ENCODE data around the gene MMP14. TPM values are rescaled to one million over a fixed set of nuclear protein-coding genes. Genes with fewer than 3 reads are reported as not detected.

The MMP14 gene
- total RNA-seq, 3 donors from 2014 or later (not counting 1 experiment from before 2014, with no cell fraction given) = 1.2 to 1.7 (median 1.4) TPM

- H3K36me3 ChIP-seq (ENCODE audit: control insufficient read depth, insufficient read depth, low read length) = peaks cover 2% of the 10 kb centered on the region
Observed at GRCh38 chr14:22893706-22894105, 57.3 kb downstream of the MMP14 start.

GRCh38 chr14:22895402-22895801 is 59.0 kb downstream of the MMP14 start:
- H3K4me1 ChIP-seq (ENCODE audit: control insufficient read depth, insufficient read depth, low read length) = no peaks in the 10 kb centered on the region
- TF ChIP-seq CTCF (IDR thresholded peaks at IDR 0.05) = no peak
- ATAC-seq (no peak), DNase-seq (no peak)
- H3K36me3 ChIP-seq (ENCODE audit: control insufficient read depth, insufficient read depth, low read length) = peaks cover 2% of the 10 kb centered on the region
- no peak overlapping the region for H3K27ac Mint-ChIP-seq
- H3K4me1 Mint-ChIP-seq = peaks cover 0 to 8% of the 10 kb centered on the region in 2 donors
- H3K4me3 Mint-ChIP-seq = no peak overlapping the region
- H3K27me3 ChIP-seq (ENCODE audit: control insufficient read depth, insufficient read depth, low read length) = no peaks in the 10 kb centered on the region
- no peaks in the 10 kb centered on the region for H3K27me3 Mint-ChIP-seq (ENCODE audit: low read depth in 2 of 2)
- WGBS (ENCODE audit: insufficient coverage) = 100% methylated on average over 1 of the region's 1 CpG
- H3K27ac ChIP-seq (ENCODE audit: low read length) = no peak overlapping the region
- no peaks in the 10 kb centered on the region for H3K9me3 Mint-ChIP-seq
- no peaks in the 10 kb centered on the region for H3K9me3 ChIP-seq (ENCODE audit: control insufficient read depth, insufficient read depth, low read length)
- intact Hi-C loops (cut with micrococcal nuclease) = no loop called here
- no peak overlapping the region for H3K4me3 ChIP-seq (ENCODE audit: low read length)
- no peaks in the 10 kb centered on the region for H3K36me3 Mint-ChIP-seq

More at GRCh38 chr14:22893706-22894105, 57.3 kb downstream of the MMP14 start:
- no peaks in the 10 kb centered on the region for H3K27me3 Mint-ChIP-seq (ENCODE audit: low read depth in 2 of 2)
- H3K9me3 ChIP-seq (ENCODE audit: control insufficient read depth, insufficient read depth, low read length) = no peaks in the 10 kb centered on the region
- H3K27ac ChIP-seq (ENCODE audit: low read length) = no peak overlapping the region
- H3K4me3 Mint-ChIP-seq = no peak overlapping the region
- H3K36me3 Mint-ChIP-seq = no peaks in the 10 kb centered on the region
- ATAC-seq = no peak
- no peak for TF ChIP-seq CTCF (IDR thresholded peaks at IDR 0.05)
- H3K27ac Mint-ChIP-seq = no peak overlapping the region
- peaks cover 1% of the 10 kb centered on the region for H3K4me1 ChIP-seq (ENCODE audit: control insufficient read depth, insufficient read depth, low read length)
- WGBS (ENCODE audit: insufficient coverage) = 93% methylated on average over 4 of the region's 4 CpGs
- intact Hi-C loops (cut with micrococcal nuclease) = no loop called here
- peaks cover 7 to 10% of the 10 kb centered on the region in 2 donors for H3K4me1 Mint-ChIP-seq
- no peak for DNase-seq
- H3K27me3 ChIP-seq (ENCODE audit: control insufficient read depth, insufficient read depth, low read length) = no peaks in the 10 kb centered on the region
- no peak overlapping the region for H3K4me3 ChIP-seq (ENCODE audit: low read length)
- no peaks in the 10 kb centered on the region for H3K9me3 Mint-ChIP-seq

DNA sequence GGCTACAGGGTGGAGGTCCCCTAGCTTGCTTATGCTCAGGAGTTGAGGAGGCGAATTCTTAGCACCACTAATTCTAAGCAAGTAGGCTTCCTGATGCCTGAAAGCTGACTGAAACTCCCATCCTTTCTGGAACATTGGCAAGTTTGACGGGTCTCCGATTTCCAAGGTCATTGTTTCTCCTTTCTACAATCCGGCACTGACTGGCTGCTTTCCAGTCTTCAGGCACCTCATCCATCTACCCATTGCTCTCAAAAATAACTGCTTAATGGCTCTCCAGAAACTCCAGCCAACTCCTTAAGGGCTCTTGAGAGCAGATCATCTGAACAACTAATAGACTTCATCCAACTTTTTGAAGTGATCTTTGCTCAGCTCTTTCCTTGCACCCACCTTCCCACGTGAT is 60.0 kb downstream of the MMP14 start:
- Mint-ChIP-seq H3K36me3 (peaks cover 6% of the 10 kb centered on the region), H3K4me1 (peaks cover 0 to 15% of the 10 kb centered on the region in 2 donors), H3K27me3 (ENCODE audit: low read depth in 2 of 2) (no peaks in the 10 kb centered on the region), H3K4me3 (no peak overlapping the region), H3K9me3 (no peaks in the 10 kb centered on the region), H3K27ac (peak overlapping the region in 1 of 2 donors; percentile 35)
- H3K36me3 ChIP-seq (ENCODE audit: control insufficient read depth, insufficient read depth, low read length) = peaks cover 10% of the 10 kb centered on the region
- intact Hi-C loops (cut with micrococcal nuclease) = no loop called here
- 94% methylated on average over 5 of the region's 5 CpGs for WGBS (ENCODE audit: insufficient coverage)
- H3K4me1 ChIP-seq (ENCODE audit: control insufficient read depth, insufficient read depth, low read length) = no peaks in the 10 kb centered on the region
- no peak for TF ChIP-seq CTCF (IDR thresholded peaks at IDR 0.05)
- ATAC-seq (no peak), DNase-seq (no peak)
- H3K9me3 ChIP-seq (ENCODE audit: control insufficient read depth, insufficient read depth, low read length) = no peaks in the 10 kb centered on the region
- H3K4me3 ChIP-seq (ENCODE audit: low read length) = no peak overlapping the region
- H3K27ac ChIP-seq (ENCODE audit: low read length) = no peak overlapping the region
- H3K27me3 ChIP-seq (ENCODE audit: control insufficient read depth, insufficient read depth, low read length) = no peaks in the 10 kb centered on the region

DNA sequence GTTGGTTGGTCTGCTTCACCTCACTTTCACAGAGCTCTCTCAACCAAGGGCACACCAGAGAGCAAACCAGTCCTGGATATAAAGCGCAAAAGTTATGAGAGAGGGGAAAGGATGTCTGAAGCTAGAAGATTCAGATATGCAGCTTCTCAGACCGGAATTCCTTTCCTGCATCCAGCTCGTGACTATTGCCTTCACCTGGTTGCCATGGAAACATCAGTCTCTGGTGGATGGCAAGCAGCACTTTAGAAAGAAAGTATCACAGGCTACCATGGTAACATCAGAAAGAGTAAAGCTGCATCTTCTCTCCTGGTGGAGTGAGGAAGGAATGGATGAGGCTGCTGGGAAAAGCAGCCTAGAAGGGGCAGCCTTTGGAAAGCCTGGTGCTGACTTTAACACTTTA is 60.4 kb downstream of the MMP14 start:
- DNase-seq (no peak), ATAC-seq (no peak)
- Mint-ChIP-seq H3K36me3 (peaks cover 10% of the 10 kb centered on the region), H3K4me3 (no peak overlapping the region), H3K4me1 (peaks cover 0 to 15% of the 10 kb centered on the region in 2 donors), H3K27ac (peak overlapping the region in 1 of 2 donors; percentile 35), H3K9me3 (no peaks in the 10 kb centered on the region), H3K27me3 (ENCODE audit: low read depth in 2 of 2) (no peaks in the 10 kb centered on the region)
- Histone ChIP-seq H3K36me3 (ENCODE audit: control insufficient read depth, insufficient read depth, low read length) (peaks cover 14% of the 10 kb centered on the region), H3K27ac (ENCODE audit: low read length) (no peak overlapping the region), H3K4me3 (ENCODE audit: low read length) (no peak overlapping the region), H3K27me3 (ENCODE audit: control insufficient read depth, insufficient read depth, low read length) (no peaks in the 10 kb centered on the region), H3K4me1 (ENCODE audit: control insufficient read depth, insufficient read depth, low read length) (no peaks in the 10 kb centered on the region), H3K9me3 (ENCODE audit: control insufficient read depth, insufficient read depth, low read length) (no peaks in the 10 kb centered on the region)
- no peak for TF ChIP-seq CTCF (IDR thresholded peaks at IDR 0.05)
- WGBS (ENCODE audit: insufficient coverage) = 90% methylated on average over 3 of the region's 3 CpGs
- intact Hi-C loops (cut with micrococcal nuclease) = no loop called here

All from natural killer cell (primary cell).